Measurements from ENCODE around the gene CHST10. TPM values are rescaled to one million over a fixed set of nuclear protein-coding genes. Genes with fewer than 3 reads are reported as not detected.

Gene CHST10
- total and polyA plus RNA-seq, 7 donors: 3.1 to 6.3 (median 4.4) TPM

DNA sequence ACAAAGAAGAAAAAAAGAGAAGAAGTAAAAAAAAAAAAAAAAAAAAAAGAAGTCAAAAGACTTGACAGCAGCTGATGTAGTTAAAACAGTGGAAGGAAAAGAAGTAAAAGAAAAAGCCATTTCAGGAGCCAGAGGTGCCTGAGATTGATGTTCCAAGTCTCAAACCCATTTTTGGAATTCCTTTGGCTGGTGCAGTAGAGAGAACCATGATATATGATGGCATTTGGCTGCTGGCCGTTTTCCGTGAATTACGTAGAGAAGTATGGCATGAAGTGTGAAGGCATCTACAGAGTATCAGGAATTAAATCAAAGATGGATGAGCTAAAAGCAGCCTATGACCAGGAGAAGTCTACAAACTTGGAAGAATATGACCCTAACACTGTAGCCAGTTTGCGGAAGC lies 7.6 kb upstream of the CHST10 start:
- ATAC-seq (no peak), DNase-seq (no peak)
- H3K36me3 ChIP-seq (ENCODE audit: insufficient read depth in 1 of 2, low read depth in 1 of 2): no peaks in the 10 kb centered on the region
- intact Hi-C loops (cut with DNase I): loop anchor here in 1 of 2 donors (10.0 kb wide), 1 partner anchor 140 kb away; the partner anchor contains the start of gene PDCL3
- H3K27ac ChIP-seq: no peak overlapping the region
- 45 to 57% (median 47%) methylated on average over 4 of the region's 4 CpGs for WGBS, 3 donors
- no peak overlapping the region for H3K4me3 ChIP-seq
- H3K27me3 ChIP-seq (ENCODE audit: insufficient read depth in 3 of 3, low read length in 2 of 3): no peaks in the 10 kb centered on the region
- TF ChIP-seq, protein P1, sequence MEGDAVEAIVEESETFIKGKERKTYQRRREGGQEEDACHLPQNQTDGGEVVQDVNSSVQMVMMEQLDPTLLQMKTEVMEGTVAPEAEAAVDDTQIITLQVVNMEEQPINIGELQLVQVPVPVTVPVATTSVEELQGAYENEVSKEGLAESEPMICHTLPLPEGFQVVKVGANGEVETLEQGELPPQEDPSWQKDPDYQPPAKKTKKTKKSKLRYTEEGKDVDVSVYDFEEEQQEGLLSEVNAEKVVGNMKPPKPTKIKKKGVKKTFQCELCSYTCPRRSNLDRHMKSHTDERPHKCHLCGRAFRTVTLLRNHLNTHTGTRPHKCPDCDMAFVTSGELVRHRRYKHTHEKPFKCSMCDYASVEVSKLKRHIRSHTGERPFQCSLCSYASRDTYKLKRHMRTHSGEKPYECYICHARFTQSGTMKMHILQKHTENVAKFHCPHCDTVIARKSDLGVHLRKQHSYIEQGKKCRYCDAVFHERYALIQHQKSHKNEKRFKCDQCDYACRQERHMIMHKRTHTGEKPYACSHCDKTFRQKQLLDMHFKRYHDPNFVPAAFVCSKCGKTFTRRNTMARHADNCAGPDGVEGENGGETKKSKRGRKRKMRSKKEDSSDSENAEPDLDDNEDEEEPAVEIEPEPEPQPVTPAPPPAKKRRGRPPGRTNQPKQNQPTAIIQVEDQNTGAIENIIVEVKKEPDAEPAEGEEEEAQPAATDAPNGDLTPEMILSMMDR (IDR thresholded peaks at IDR 0.05): no peak
- H3K4me1 ChIP-seq: no peaks in the 10 kb centered on the region
- no peaks in the 10 kb centered on the region for H3K9me3 ChIP-seq

DNA sequence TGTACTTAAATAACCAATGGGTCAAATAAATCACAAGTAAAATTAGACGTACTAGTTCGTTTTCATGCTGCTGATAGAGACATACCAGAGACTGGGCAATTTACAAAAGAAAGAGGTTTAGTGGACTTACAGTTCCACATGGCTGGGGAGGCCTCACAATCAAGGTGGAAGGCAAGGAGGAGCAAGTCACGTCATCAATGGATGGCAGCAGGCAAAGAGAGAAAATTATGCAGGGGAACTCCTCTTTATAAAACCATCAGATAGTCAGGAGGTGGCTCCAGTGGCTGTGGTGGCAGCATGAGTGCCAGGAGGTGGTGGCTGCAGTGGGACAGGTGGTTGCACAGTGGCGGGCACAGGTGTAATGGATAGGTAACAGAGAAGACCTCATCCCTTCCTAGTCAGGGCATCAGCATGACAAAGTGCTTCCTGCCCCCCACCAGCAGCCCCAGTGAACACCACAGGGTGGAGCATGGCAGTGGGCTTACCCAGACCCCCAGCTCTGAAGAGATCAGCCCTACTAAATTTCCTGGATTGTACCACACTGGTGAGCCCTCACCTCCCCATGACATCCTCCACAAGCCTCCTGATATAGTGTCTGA lies 6.9 kb upstream of the CHST10 start:
- Histone ChIP-seq H3K4me1 (no peaks in the 10 kb centered on the region), H3K27ac (no peak overlapping the region), H3K27me3 (ENCODE audit: insufficient read depth in 3 of 3, low read length in 2 of 3) (no peaks in the 10 kb centered on the region), H3K36me3 (ENCODE audit: insufficient read depth in 1 of 2, low read depth in 1 of 2) (no peaks in the 10 kb centered on the region), H3K4me3 (no peak overlapping the region), H3K9me3 (no peaks in the 10 kb centered on the region)
- intact Hi-C loops (cut with DNase I): loop anchor here (5.0 to 10.0 kb wide), 2 partner anchors 138 to 140 kb away; partner anchors contain the start of gene PDCL3 (in 2 of the 2)
- WGBS, 3 donors: 87 to 88% (median 87%) methylated on average over 4 of the region's 4 CpGs
- ATAC-seq (no peak), DNase-seq (no peak)
- TF ChIP-seq, protein P1 (IDR thresholded peaks at IDR 0.05): no peak

DNA sequence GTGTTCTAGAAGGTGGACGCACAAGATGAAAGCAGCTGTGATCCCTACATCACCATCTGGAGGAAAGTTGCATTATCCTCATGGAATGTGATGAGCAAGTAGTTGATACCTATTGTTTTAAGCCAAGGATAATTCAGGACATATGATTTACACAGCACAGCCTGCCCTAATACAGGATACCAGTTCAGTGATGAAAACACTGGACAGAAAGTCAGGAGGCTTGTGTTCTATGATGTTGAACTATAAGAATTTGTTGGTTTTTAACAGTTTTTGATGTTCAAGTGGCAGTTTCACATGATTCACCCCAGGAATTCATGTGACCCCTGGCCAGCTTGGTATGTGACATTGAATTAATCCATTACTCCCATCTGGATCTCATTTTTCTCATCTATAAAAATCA lies 6.2 kb upstream of the CHST10 start:
- H3K9me3 ChIP-seq: no peaks in the 10 kb centered on the region
- H3K27ac ChIP-seq: no peak overlapping the region
- no peaks in the 10 kb centered on the region for H3K27me3 ChIP-seq (ENCODE audit: insufficient read depth in 3 of 3, low read length in 2 of 3)
- WGBS, 3 donors: 73 to 88% (median 79%) methylated on average over 1 of the region's 1 CpG
- intact Hi-C loops (cut with DNase I): loop anchor here (5.0 to 10.0 kb wide), 2 partner anchors 139 to 141 kb away; partner anchors contain the start of gene PDCL3 (in 2 of the 2)
- H3K36me3 ChIP-seq (ENCODE audit: insufficient read depth in 1 of 2, low read depth in 1 of 2): no peaks in the 10 kb centered on the region
- ATAC-seq (no peak), DNase-seq (no peak)
- no peaks in the 10 kb centered on the region for H3K4me1 ChIP-seq
- TF ChIP-seq, protein P1 (IDR thresholded peaks at IDR 0.05): no peak
- no peak overlapping the region for H3K4me3 ChIP-seq

DNA sequence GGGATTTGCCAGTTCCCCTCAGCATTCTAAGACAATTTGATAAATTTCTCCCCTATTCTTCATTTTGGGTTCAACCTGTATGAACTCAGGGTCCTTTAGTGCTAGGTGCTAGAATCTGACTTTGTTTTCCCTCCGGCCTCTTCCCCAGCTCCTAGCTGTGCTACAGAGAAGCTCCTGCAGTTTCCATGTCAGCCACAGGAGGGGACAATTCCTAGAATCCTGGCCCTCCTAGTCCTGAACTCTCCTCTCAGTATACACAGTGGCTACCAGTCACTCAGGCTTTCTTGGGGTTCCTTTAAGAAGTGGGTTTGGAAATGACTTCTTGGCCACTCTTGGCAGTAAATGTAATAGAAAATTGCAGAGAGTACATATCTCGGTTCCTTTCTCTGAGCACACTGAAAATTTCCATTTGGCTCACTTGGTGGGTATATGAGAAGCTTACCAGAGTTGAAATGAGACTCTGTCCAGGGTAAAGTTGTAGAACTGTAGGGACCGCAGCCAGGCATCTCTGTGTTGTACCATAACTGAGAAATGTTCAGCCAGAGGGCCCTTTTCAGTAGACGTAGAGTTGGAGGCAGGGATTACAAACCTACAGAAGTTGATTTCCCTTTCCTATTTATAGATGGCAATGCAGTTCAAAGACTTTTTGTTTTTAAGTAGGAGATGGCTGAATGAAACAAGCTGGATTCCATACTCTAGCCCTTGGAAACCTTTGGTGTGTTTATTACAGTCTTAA lies 5.0 kb upstream of the CHST10 start:
- no peaks in the 10 kb centered on the region for H3K9me3 ChIP-seq
- no peak overlapping the region for H3K4me3 ChIP-seq
- no peaks in the 10 kb centered on the region for H3K4me1 ChIP-seq
- no peak overlapping the region for H3K27ac ChIP-seq
- TF ChIP-seq, protein P1 (IDR thresholded peaks at IDR 0.05): peak; percentile 28
- DNase-seq (no peak), ATAC-seq (no peak)
- WGBS, 3 donors: 78 to 85% (median 80%) methylated on average over 4 of the region's 4 CpGs
- no peaks in the 10 kb centered on the region for H3K27me3 ChIP-seq (ENCODE audit: insufficient read depth in 3 of 3, low read length in 2 of 3)
- no peaks in the 10 kb centered on the region for H3K36me3 ChIP-seq (ENCODE audit: insufficient read depth in 1 of 2, low read depth in 1 of 2)
- intact Hi-C loops (cut with DNase I): loop anchor here (5.0 to 10.0 kb wide), 2 partner anchors 140 to 142 kb away; partner anchors contain the start of gene PDCL3 (in 2 of the 2)

Measured in psoas muscle (tissue), 8 donors.